Sigmoid colon (tissue), 7 donors: ENCODE data around the gene RAG2. TPM values are rescaled to one million over a fixed set of nuclear protein-coding genes. Genes with fewer than 3 reads are reported as not detected.

Source experiments
- DNase-seq: peaks from one replicate; pipeline ENCODE4 v3.0.0-alpha.2; 2019
- H3K27ac ChIP-seq, 4 donors: fragments of 200-600 bp; sonication (generic); one replicate each; pipeline ENCODE4 v1.5.1; 2016 to 2019; ENCODE audit warnings: mild to moderate bottlenecking in 1 of 4
- H3K27me3 ChIP-seq, 3 donors: fragments of 200-600 bp; sonication (generic); one replicate each; pipeline ENCODE4 v1.5.1; 2019; ENCODE audit warnings: mild to moderate bottlenecking in 1 of 3
- H3K36me3 ChIP-seq, 4 donors: fragments of 200-600 bp; sonication (generic); one replicate each; pipeline ENCODE4 v1.5.1; 2016 to 2019
- H3K4me1 ChIP-seq, 4 donors: fragments of 200-600 bp; sonication (generic); one replicate each; pipeline ENCODE4 v1.5.1; 2017 to 2019
- H3K4me3 ChIP-seq, 4 donors: fragments of 200-600 bp; sonication (generic); one replicate each; pipeline ENCODE4 v1.5.1; 2017 to 2019; ENCODE audit warnings: mild to moderate bottlenecking in 2 of 4, moderate library complexity in 1 of 4
- H3K9me3 ChIP-seq, 4 donors: fragments of 200-600 bp in 3 of 4; sonication (generic) in 3 of 4; one replicate each; pipeline versions ENCODE4 v1.5.1 to v1.6.1; 2013 to 2019
- EP300 ChIP-seq, 4 donors: sonication (generic); formaldehyde crosslinking; IDR thresholded peaks; one replicate each; pipeline ENCODE4 v1.6.1; 2017; ENCODE audit warnings: antibody characterized with exemption in 4 of 4
- POLR2A ChIP-seq, 2 donors: fragments of 450-650 bp; IDR thresholded peaks; one replicate each; pipeline ENCODE4 v1.6.1; 2016; ENCODE audit warnings: antibody characterized with exemption in 2 of 2, mild to moderate bottlenecking in 2 of 2, moderate library complexity in 2 of 2
- POLR2AphosphoS5 ChIP-seq, 4 donors: sonication (generic); formaldehyde crosslinking; IDR thresholded peaks; one replicate each; pipeline ENCODE4 v1.6.1; 2017; ENCODE audit warnings: antibody characterized with exemption in 4 of 4
- WGBS, 2 donors: extraction: QIAGEN DNeasy Blood & Tissue Kit; methylation state at CpG; one replicate each; pipeline ENCODE4 v1.1.7; 2013; 5-methylcytosine and 5-hydroxymethylcytosine counted together
- intact Hi-C: fragments of 100-400 bp; cut with DNase I; formaldehyde crosslinking; loops from one replicate; pipeline ENCODE4 v1.15.1; 2023
- polyA plus RNA-seq, 3 donors: library from polyadenylated mRNA; stranded (reverse); fragments of 200-250 nt; gene quantifications; one replicate each; pipeline ENCODE4 v1.2.3, GENCODE V29; 2013
- total RNA-seq, 4 donors: library from RNA; depleted of rRNA; stranded (reverse); fragments of >200 nt; gene quantifications; one replicate each; pipeline ENCODE4 v1.1.0, GENCODE V29; 2016
- TF ChIP-seq, protein P1 (sequence below), 4 experiments: fragments of 450-650 bp in 3 of 4; fragments of 200-600 bp in 1 of 4; IDR thresholded peaks; one replicate each; pipeline ENCODE4 v1.5.1; 2016 to 2019; ENCODE audit warnings: antibody characterized with exemption in 4 of 4, mild to moderate bottlenecking in 3 of 4, moderate library complexity in 2 of 4
- donor health status: healthy with polysubstance abuse.
- donor health status: Bipolar disorder and iron deficiency.
- donor health status: healthy.

Gene RAG2
- total and polyA plus RNA-seq, 7 donors = not detected

DNA sequence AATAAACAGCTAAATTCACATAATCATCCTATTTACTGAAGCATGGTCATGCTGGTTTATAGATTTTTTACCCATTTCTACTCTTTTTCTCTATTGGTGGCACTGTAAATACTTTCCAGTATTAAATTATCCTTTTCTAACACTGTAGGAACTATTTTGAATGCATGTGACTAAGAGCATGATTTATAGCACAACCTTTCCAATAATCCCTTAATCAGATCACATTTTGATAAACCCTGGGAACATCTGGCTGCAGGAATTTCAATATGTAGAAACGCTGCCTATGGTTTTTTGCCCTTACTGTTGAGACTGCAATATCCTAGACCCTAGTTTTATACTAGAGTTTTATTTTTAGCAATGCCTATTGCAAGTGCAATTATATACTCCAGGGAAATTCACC lies 19.6 kb downstream of the RAG2 start:
- H3K36me3 ChIP-seq = no peaks in the 10 kb centered on the region
- peaks cover 0 to 26% (median 14%) of the 10 kb centered on the region in 4 donors for H3K4me1 ChIP-seq
- H3K27ac ChIP-seq = peak overlapping the region in 2 of 4 donors; percentile 62 to 70
- no peaks in the 10 kb centered on the region for H3K27me3 ChIP-seq
- TF ChIP-seq, protein P1, sequence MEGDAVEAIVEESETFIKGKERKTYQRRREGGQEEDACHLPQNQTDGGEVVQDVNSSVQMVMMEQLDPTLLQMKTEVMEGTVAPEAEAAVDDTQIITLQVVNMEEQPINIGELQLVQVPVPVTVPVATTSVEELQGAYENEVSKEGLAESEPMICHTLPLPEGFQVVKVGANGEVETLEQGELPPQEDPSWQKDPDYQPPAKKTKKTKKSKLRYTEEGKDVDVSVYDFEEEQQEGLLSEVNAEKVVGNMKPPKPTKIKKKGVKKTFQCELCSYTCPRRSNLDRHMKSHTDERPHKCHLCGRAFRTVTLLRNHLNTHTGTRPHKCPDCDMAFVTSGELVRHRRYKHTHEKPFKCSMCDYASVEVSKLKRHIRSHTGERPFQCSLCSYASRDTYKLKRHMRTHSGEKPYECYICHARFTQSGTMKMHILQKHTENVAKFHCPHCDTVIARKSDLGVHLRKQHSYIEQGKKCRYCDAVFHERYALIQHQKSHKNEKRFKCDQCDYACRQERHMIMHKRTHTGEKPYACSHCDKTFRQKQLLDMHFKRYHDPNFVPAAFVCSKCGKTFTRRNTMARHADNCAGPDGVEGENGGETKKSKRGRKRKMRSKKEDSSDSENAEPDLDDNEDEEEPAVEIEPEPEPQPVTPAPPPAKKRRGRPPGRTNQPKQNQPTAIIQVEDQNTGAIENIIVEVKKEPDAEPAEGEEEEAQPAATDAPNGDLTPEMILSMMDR (IDR thresholded peaks at IDR 0.05) = no peak
- TF ChIP-seq POLR2AphosphoS5 (IDR thresholded peaks at IDR 0.05) = no peak
- no peak for TF ChIP-seq EP300 (IDR thresholded peaks at IDR 0.05)
- TF ChIP-seq POLR2A (IDR thresholded peaks at IDR 0.05) = no peak
- WGBS, 2 donors = 71 to 78% methylated on average over 1 of the region's 1 CpG
- DNase-seq = no peak
- intact Hi-C loops = no loop called here
- no peaks in the 10 kb centered on the region for H3K9me3 ChIP-seq
- H3K4me3 ChIP-seq = no peak overlapping the region

DNA sequence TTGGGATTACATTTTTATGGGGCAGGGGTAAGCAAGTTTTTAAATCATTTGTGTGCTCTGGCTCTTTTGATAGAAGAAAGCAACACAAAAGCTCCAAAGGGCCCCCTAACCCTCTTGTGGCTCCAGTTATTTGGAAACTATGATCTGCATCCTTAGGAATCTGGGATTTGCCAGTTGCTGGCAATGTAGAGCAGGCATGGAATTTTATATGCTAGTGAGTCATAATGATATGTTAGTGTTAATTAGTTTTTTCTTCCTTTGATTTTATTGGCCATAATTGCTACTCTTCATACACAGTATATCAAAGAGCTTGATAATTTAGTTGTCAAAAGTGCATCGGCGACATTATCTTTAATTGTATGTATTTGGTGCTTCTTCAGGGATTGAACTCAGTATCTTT lies 20.2 kb downstream of the RAG2 start:
- WGBS, 2 donors = 70 to 74% methylated on average over 2 of the region's 2 CpGs
- H3K36me3 ChIP-seq = no peaks in the 10 kb centered on the region

DNA sequence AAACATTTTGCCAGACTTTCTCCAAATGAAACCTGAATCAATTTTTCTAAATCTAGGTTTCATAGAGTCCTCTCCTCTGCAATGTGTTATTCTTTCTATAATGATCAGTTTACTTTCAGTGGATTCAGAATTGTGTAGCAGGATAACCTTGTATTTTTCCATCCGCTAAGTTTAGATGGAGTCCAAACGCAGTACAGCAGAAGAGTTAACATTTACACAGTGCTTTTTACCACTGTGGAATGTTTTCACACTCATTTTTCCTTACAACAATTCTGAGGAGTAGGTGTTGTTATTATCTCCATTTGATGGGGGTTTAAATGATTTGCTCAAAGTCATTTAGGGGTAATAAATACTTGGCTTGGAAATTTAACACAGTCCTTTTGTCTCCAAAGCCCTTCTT lies 20.7 kb downstream of the RAG2 start:
- H3K27ac ChIP-seq = peak overlapping the region; percentile 28 to 70 (median 51)
- WGBS, 2 donors = 62 to 76% methylated on average over 2 of the region's 2 CpGs
- TF ChIP-seq POLR2AphosphoS5 (IDR thresholded peaks at IDR 0.05) (no peak), POLR2A (IDR thresholded peaks at IDR 0.05) (no peak), EP300 (IDR thresholded peaks at IDR 0.05) (no peak)
- TF ChIP-seq, protein P1 (IDR thresholded peaks at IDR 0.05) = no peak
- H3K4me3 ChIP-seq = no peak overlapping the region
- no peaks in the 10 kb centered on the region for H3K27me3 ChIP-seq
- intact Hi-C loops = no loop called here
- no peak for DNase-seq
- no peaks in the 10 kb centered on the region for H3K36me3 ChIP-seq
- H3K4me1 ChIP-seq = peaks cover 0 to 26% (median 14%) of the 10 kb centered on the region in 4 donors
- H3K9me3 ChIP-seq = no peaks in the 10 kb centered on the region

More for the DNA sequence above, 20.2 kb downstream of the RAG2 start:
- TF ChIP-seq, protein P1 (IDR thresholded peaks at IDR 0.05) = no peak
- TF ChIP-seq EP300 (IDR thresholded peaks at IDR 0.05) (no peak), POLR2AphosphoS5 (IDR thresholded peaks at IDR 0.05) (no peak), POLR2A (IDR thresholded peaks at IDR 0.05) (no peak)
- H3K4me1 ChIP-seq = peaks cover 0 to 26% (median 14%) of the 10 kb centered on the region in 4 donors
- no peaks in the 10 kb centered on the region for H3K27me3 ChIP-seq
- no peak overlapping the region for H3K4me3 ChIP-seq
- no peak for DNase-seq
- intact Hi-C loops = no loop called here
- no peaks in the 10 kb centered on the region for H3K9me3 ChIP-seq
- peak overlapping the region; percentile 28 to 70 (median 51) for H3K27ac ChIP-seq

DNA sequence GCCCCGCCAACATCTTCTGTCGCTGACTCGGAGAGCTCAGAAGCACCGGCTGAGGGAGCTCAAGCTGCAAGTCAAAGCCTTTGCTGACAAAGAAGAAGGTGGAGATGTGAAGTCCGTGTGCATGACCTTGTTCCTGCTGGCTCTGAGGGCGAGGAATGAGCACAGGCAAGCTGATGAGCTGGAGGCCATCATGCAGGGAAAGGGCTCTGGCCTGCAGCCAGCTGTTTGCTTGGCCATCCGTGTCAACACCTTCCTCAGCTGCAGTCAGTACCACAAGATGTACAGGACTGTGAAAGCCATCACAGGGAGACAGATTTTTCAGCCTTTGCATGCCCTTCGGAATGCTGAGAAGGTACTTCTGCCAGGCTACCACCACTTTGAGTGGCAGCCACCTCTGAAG lies 23.6 kb downstream of the RAG2 start:
- no peak overlapping the region for H3K4me3 ChIP-seq
- H3K27me3 ChIP-seq = no peaks in the 10 kb centered on the region
- intact Hi-C loops = no loop called here
- no peak for TF ChIP-seq POLR2AphosphoS5 (IDR thresholded peaks at IDR 0.05)
- no peak for TF ChIP-seq EP300 (IDR thresholded peaks at IDR 0.05)
- TF ChIP-seq, protein P1 (IDR thresholded peaks at IDR 0.05) = no peak
- no peak for TF ChIP-seq POLR2A (IDR thresholded peaks at IDR 0.05)
- DNase-seq = no peak
- no peak overlapping the region for H3K27ac ChIP-seq
- H3K4me1 ChIP-seq = peaks cover 0 to 26% (median 14%) of the 10 kb centered on the region in 4 donors
- H3K36me3 ChIP-seq = no peaks in the 10 kb centered on the region
- no peaks in the 10 kb centered on the region for H3K9me3 ChIP-seq
- 84 to 86% methylated on average over 8 of the region's 8 CpGs for WGBS, 2 donors

DNA sequence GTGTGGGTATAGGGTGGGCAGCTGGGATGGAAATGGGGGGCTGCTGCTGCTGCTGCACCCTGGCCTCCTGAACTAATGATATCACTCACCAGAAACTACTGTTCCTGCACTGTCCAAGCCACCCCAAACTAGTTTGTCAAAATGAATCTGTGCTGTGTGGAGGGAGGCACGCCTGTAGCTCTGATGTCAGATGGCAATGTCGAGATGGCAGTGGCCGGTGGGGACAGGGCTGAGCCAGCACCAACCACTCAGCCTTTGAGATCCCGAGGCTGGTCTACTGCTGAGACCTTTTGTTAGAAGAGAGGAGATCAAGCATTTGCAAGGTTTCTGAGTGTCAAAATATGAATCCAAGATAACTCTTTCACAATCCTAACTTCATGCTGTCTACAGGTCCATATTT lies 28.9 kb downstream of the RAG2 start:
- intact Hi-C loops = no loop called here
- no peaks in the 10 kb centered on the region for H3K9me3 ChIP-seq
- H3K27me3 ChIP-seq = no peaks in the 10 kb centered on the region
- peaks cover 0 to 8% (median 7%) of the 10 kb centered on the region in 4 donors for H3K4me1 ChIP-seq
- no peak overlapping the region for H3K27ac ChIP-seq
- DNase-seq = no peak
- H3K4me3 ChIP-seq = no peak overlapping the region
- no peaks in the 10 kb centered on the region for H3K36me3 ChIP-seq
- WGBS, 2 donors = 65 to 84% methylated on average over 4 of the region's 4 CpGs
- no peak for TF ChIP-seq POLR2A (IDR thresholded peaks at IDR 0.05)
- TF ChIP-seq, protein P1 (IDR thresholded peaks at IDR 0.05) = no peak
- TF ChIP-seq EP300 (IDR thresholded peaks at IDR 0.05) = no peak
- no peak for TF ChIP-seq POLR2AphosphoS5 (IDR thresholded peaks at IDR 0.05)
